Naive B cell (primary cell): ENCODE measurements around the gene MGMT. TPM values are rescaled to one million over a fixed set of nuclear protein-coding genes. Genes with fewer than 3 reads are reported as not detected.

Experiments
- ATAC-seq, 2 donors: fragments of 150-1000 bp; cut with Tn5 transposase; 2 replicates each; pipeline ENCODE4 v1.10.0; 2021; ENCODE audit warnings: low read depth in 2 of 2, mild to moderate bottlenecking in 2 of 2, moderate library complexity in 2 of 2
- DNase-seq: peaks from one replicate; pipeline ENCODE4 v3.0.0; 2022
- H3K27ac Mint-ChIP-seq, 6 donors: one replicate each; pipeline ENCODE4 v1.8.0; 2020 to 2022; ENCODE audit warnings: mild to moderate bottlenecking in 6 of 6, mixed read lengths in 6 of 6, moderate library complexity in 5 of 6, inconsistent platforms in 2 of 6
- H3K27me3 Mint-ChIP-seq, 3 donors: one replicate each; pipeline ENCODE4 v1.8.0; 2021 to 2022; ENCODE audit warnings: mixed read lengths in 3 of 3, mild to moderate bottlenecking in 1 of 3
- H3K36me3 Mint-ChIP-seq, 2 donors: one replicate each; pipeline ENCODE4 v1.8.0; 2020 to 2022; ENCODE audit warnings: mixed read lengths in 2 of 2, inconsistent platforms in 1 of 2, mild to moderate bottlenecking in 1 of 2
- H3K4me1 Mint-ChIP-seq, 3 donors: one replicate each; pipeline ENCODE4 v1.8.0; 2020 to 2022; ENCODE audit warnings: mixed read lengths in 3 of 3, inconsistent platforms in 1 of 3, mild to moderate bottlenecking in 1 of 3, moderate library complexity in 1 of 3
- H3K4me3 Mint-ChIP-seq, 8 donors: one replicate each; pipeline ENCODE4 v1.8.0; 2020 to 2022; ENCODE audit warnings: mild to moderate bottlenecking in 8 of 8, mixed read lengths in 8 of 8, moderate library complexity in 8 of 8, inconsistent platforms in 2 of 8
- H3K9me3 Mint-ChIP-seq, 7 donors: one replicate each; pipeline ENCODE4 v1.8.0; 2020 to 2022; ENCODE audit warnings: mixed read lengths in 7 of 7, mild to moderate bottlenecking in 5 of 7, inconsistent platforms in 2 of 7, moderate library complexity in 1 of 7
- polyA plus RNA-seq, 6 donors: library from polyadenylated mRNA; unstranded; fragments of 300-500 nt; fragmentation: Illumina TruSeq; gene quantifications; one replicate each; pipeline ENCODE4 v1.2.3, GENCODE V29; 2021; ENCODE audit warnings: low read depth in 6 of 6

MGMT gene
- polyA plus RNA-seq, 6 donors from 2014 or later: 29.3 to 46.2 (median 38.2) TPM

- no peaks in the 10 kb centered on the region for H3K27me3 Mint-ChIP-seq
- H3K4me1 Mint-ChIP-seq: no peaks in the 10 kb centered on the region
- DNase-seq (no peak), ATAC-seq (no peak)
- H3K4me3 Mint-ChIP-seq: no peak overlapping the region
- H3K27ac Mint-ChIP-seq: peak overlapping the region in 1 of 6 donors; percentile 38
- H3K36me3 Mint-ChIP-seq: no peaks in the 10 kb centered on the region
- peaks cover 0 to 12% (median 0%) of the 10 kb centered on the region in 7 donors for H3K9me3 Mint-ChIP-seq
Observed at GRCh38 chr10:129777687-129778086, 310.6 kb downstream of the MGMT start.

- Mint-ChIP-seq H3K4me1 (no peaks in the 10 kb centered on the region), H3K4me3 (no peak overlapping the region), H3K27ac (no peak overlapping the region), H3K9me3 (peaks cover 0 to 12% (median 0%) of the 10 kb centered on the region in 7 donors), H3K36me3 (no peaks in the 10 kb centered on the region), H3K27me3 (no peaks in the 10 kb centered on the region)
- DNase-seq: no peak
- ATAC-seq: no peak
Observed at GRCh38 chr10:129778571-129778970, 311.5 kb downstream of the MGMT start.

GRCh38 chr10:129779126-129780111, 312.4 kb downstream of the MGMT start:
- no peak for DNase-seq
- peaks cover 0 to 5% of the 10 kb centered on the region in 2 donors for H3K36me3 Mint-ChIP-seq
- H3K4me1 Mint-ChIP-seq: no peaks in the 10 kb centered on the region
- H3K4me3 Mint-ChIP-seq: no peak overlapping the region
- H3K9me3 Mint-ChIP-seq: peaks cover 0 to 12% (median 1%) of the 10 kb centered on the region in 7 donors
- no peak overlapping the region for H3K27ac Mint-ChIP-seq
- no peak for ATAC-seq
- H3K27me3 Mint-ChIP-seq: no peaks in the 10 kb centered on the region

GRCh38 chr10:129780198-129780597, 313.2 kb downstream of the MGMT start:
- no peak overlapping the region for H3K27ac Mint-ChIP-seq
- no peak overlapping the region for H3K4me3 Mint-ChIP-seq
- no peaks in the 10 kb centered on the region for H3K27me3 Mint-ChIP-seq
- ATAC-seq (no peak), DNase-seq (no peak)
- H3K36me3 Mint-ChIP-seq: peaks cover 0 to 10% of the 10 kb centered on the region in 2 donors
- H3K4me1 Mint-ChIP-seq: no peaks in the 10 kb centered on the region
- peaks cover 0 to 12% (median 1%) of the 10 kb centered on the region in 7 donors for H3K9me3 Mint-ChIP-seq

GRCh38 chr10:129780901-129781795, 314.1 kb downstream of the MGMT start:
- H3K9me3 Mint-ChIP-seq: peaks cover 0 to 12% (median 1%) of the 10 kb centered on the region in 7 donors

GRCh38 chr10:129784291-129784690, 317.2 kb downstream of the MGMT start:
- Mint-ChIP-seq H3K4me1 (no peaks in the 10 kb centered on the region), H3K27ac (peak overlapping the region in 1 of 6 donors; percentile 87), H3K4me3 (peak overlapping the region in 1 of 8 donors; percentile 17), H3K9me3 (peaks cover 6 to 12% (median 8%) of the 10 kb centered on the region in 7 donors), H3K36me3 (peaks cover 0 to 10% of the 10 kb centered on the region in 2 donors), H3K27me3 (no peaks in the 10 kb centered on the region)
- DNase-seq: no peak
- no peak for ATAC-seq

More at GRCh38 chr10:129780901-129781795, 314.1 kb downstream of the MGMT start:
- H3K4me1 Mint-ChIP-seq: no peaks in the 10 kb centered on the region
- ATAC-seq (no peak), DNase-seq (no peak)
- no peak overlapping the region for H3K4me3 Mint-ChIP-seq
- H3K27me3 Mint-ChIP-seq: no peaks in the 10 kb centered on the region
- no peak overlapping the region for H3K27ac Mint-ChIP-seq
- H3K36me3 Mint-ChIP-seq: peaks cover 0 to 10% of the 10 kb centered on the region in 2 donors

GRCh38 chr10:129784891-129785290, 317.9 kb downstream of the MGMT start:
- Mint-ChIP-seq H3K4me1 (no peaks in the 10 kb centered on the region), H3K36me3 (peaks cover 0 to 10% of the 10 kb centered on the region in 2 donors), H3K9me3 (peaks cover 8 to 18% (median 12%) of the 10 kb centered on the region in 7 donors), H3K27ac (no peak overlapping the region), H3K27me3 (no peaks in the 10 kb centered on the region), H3K4me3 (no peak overlapping the region)
- DNase-seq (no peak), ATAC-seq (no peak)

- no peak overlapping the region for H3K4me3 Mint-ChIP-seq
- peak overlapping the region in 1 of 6 donors; percentile 41 for H3K27ac Mint-ChIP-seq
- H3K36me3 Mint-ChIP-seq: peaks cover 0 to 10% of the 10 kb centered on the region in 2 donors
- no peaks in the 10 kb centered on the region for H3K27me3 Mint-ChIP-seq
- no peaks in the 10 kb centered on the region for H3K4me1 Mint-ChIP-seq
- no peak for ATAC-seq
- peaks cover 8 to 22% (median 13%) of the 10 kb centered on the region in 7 donors for H3K9me3 Mint-ChIP-seq
- no peak for DNase-seq
Observed at GRCh38 chr10:129785536-129785981, 318.5 kb downstream of the MGMT start.

- H3K4me3 Mint-ChIP-seq: no peak overlapping the region
- no peak for ATAC-seq
- peak overlapping the region in 1 of 6 donors; percentile 41 for H3K27ac Mint-ChIP-seq
- no peaks in the 10 kb centered on the region for H3K4me1 Mint-ChIP-seq
- H3K9me3 Mint-ChIP-seq: peaks cover 10 to 27% (median 13%) of the 10 kb centered on the region in 7 donors
- no peak for DNase-seq
- no peaks in the 10 kb centered on the region for H3K27me3 Mint-ChIP-seq
- H3K36me3 Mint-ChIP-seq: peaks cover 0 to 10% of the 10 kb centered on the region in 2 donors
Observed at GRCh38 chr10:129786216-129786615, 319.2 kb downstream of the MGMT start.

- H3K27ac Mint-ChIP-seq: peak overlapping the region in 1 of 6 donors; percentile 39
- DNase-seq (no peak), ATAC-seq (no peak)
- peaks cover 11 to 38% (median 15%) of the 10 kb centered on the region in 7 donors for H3K9me3 Mint-ChIP-seq
- no peaks in the 10 kb centered on the region for H3K27me3 Mint-ChIP-seq
- H3K4me1 Mint-ChIP-seq: no peaks in the 10 kb centered on the region
- H3K4me3 Mint-ChIP-seq: no peak overlapping the region
- peaks cover 0 to 10% of the 10 kb centered on the region in 2 donors for H3K36me3 Mint-ChIP-seq
Observed at GRCh38 chr10:129787557-129787956, 320.5 kb downstream of the MGMT start.

GRCh38 chr10:129788215-129788614, 321.2 kb downstream of the MGMT start:
- Mint-ChIP-seq H3K4me3 (no peak overlapping the region), H3K4me1 (no peaks in the 10 kb centered on the region), H3K9me3 (peaks cover 11 to 38% (median 20%) of the 10 kb centered on the region in 7 donors), H3K27ac (no peak overlapping the region), H3K27me3 (no peaks in the 10 kb centered on the region), H3K36me3 (peaks cover 0 to 10% of the 10 kb centered on the region in 2 donors)
- DNase-seq: no peak
- no peak for ATAC-seq

- Mint-ChIP-seq H3K27ac (peak overlapping the region in 3 of 6 donors; percentile 5 to 42 (median 27)), H3K9me3 (peaks cover 11 to 47% (median 21%) of the 10 kb centered on the region in 7 donors), H3K4me1 (no peaks in the 10 kb centered on the region), H3K36me3 (no peaks in the 10 kb centered on the region), H3K4me3 (no peak overlapping the region), H3K27me3 (no peaks in the 10 kb centered on the region)
- DNase-seq: no peak
- ATAC-seq: no peak
Observed at GRCh38 chr10:129790715-129791446, 323.8 kb downstream of the MGMT start.
